ENCODE results near the gene WASF3.
"Not testable (repeated sequence)": the region's sequence is repeated elsewhere in the genome, so short reads cannot be mapped to it uniquely, and the experiment has no call there.

WASF3 gene

GRCh38 chr13:26626271-26626670, 68.8 kb downstream of the WASF3 start:
- DNase-seq (ENCODE audit: low spot score) = no peak
- Histone ChIP-seq H2BK120ac (ENCODE audit: low read depth, low read length) (no peak overlapping the region), H2BK5ac (ENCODE audit: low read length) (no peak overlapping the region), H2BK15ac (ENCODE audit: low read length) (no peak overlapping the region), H3K4me3 (ENCODE audit: low read length in 2 of 2) (no peak overlapping the region), H3K4me1 (ENCODE audit: control insufficient read depth in 2 of 2, insufficient read depth in 1 of 2, low read depth in 1 of 2, low read length in 2 of 2) (no peaks in the 10 kb centered on the region), H3K27ac (replicated peaks; ENCODE audit: low read length) (no peak overlapping the region), H3K4me2 (ENCODE audit: insufficient read depth, low read length, poor library complexity, severe bottlenecking) (no peak overlapping the region), H2AK5ac (ENCODE audit: low read depth, low read length) (no peak overlapping the region), H3K4ac (ENCODE audit: low read length) (no peak overlapping the region), H2BK12ac (ENCODE audit: low read length) (no peak overlapping the region), H4K91ac (ENCODE audit: low read depth, low read length, poor library complexity) (no peak overlapping the region), H3K9ac (ENCODE audit: low read depth, low read length, poor library complexity) (no peak overlapping the region), H3K14ac (ENCODE audit: low read length) (no peak overlapping the region), H3K18ac (ENCODE audit: low read length) (no peak overlapping the region), H4K8ac (ENCODE audit: low read depth, low read length) (no peak overlapping the region), H3K23ac (ENCODE audit: low read depth, low read length, poor library complexity) (no peak overlapping the region), H3K79me1 (ENCODE audit: low read depth, low read length) (peaks cover 10% of the 10 kb centered on the region), H3K9me3 (replicated peaks in 1 of 2; ENCODE audit: control insufficient read depth in 2 of 2, insufficient read depth in 1 of 2, low read depth in 1 of 2, low read length in 2 of 2) (peaks cover 24 to 28% of the 10 kb centered on the region in 2 donors), H3K36me3 (replicated peaks in 1 of 2; ENCODE audit: control insufficient read depth in 2 of 2, insufficient read depth in 2 of 2, low read length in 2 of 2) (peaks cover 22 to 38% of the 10 kb centered on the region in 2 donors), H3K27me3 (ENCODE audit: control insufficient read depth in 3 of 3, insufficient read depth in 3 of 3, low read depth in 1 of 3, low read length in 3 of 3) (no peaks in the 10 kb centered on the region), H2AFZ (ENCODE audit: low read length) (no peak overlapping the region)
- WGBS, 2 donors (ENCODE audit: extremely low coverage in 2 of 2, insufficient read length in 2 of 2, insufficient replicate concordance in 1 of 2) = no CpG with 5 or more reads among the region's 2 CpGs

GRCh38 chr13:26628706-26629105, 71.2 kb downstream of the WASF3 start:
- Histone ChIP-seq H3K9ac (ENCODE audit: low read depth, low read length, poor library complexity) (peak overlapping the region; percentile 72), H4K8ac (ENCODE audit: low read depth, low read length) (no peak overlapping the region), H2BK12ac (ENCODE audit: low read length) (peak overlapping the region; percentile 10), H4K91ac (ENCODE audit: low read depth, low read length, poor library complexity) (no peak overlapping the region), H3K4me3 (ENCODE audit: low read length in 2 of 2) (no peak overlapping the region), H3K4ac (ENCODE audit: low read length) (no peak overlapping the region), H2BK5ac (ENCODE audit: low read length) (no peak overlapping the region), H2BK120ac (ENCODE audit: low read depth, low read length) (no peak overlapping the region), H2BK15ac (ENCODE audit: low read length) (no peak overlapping the region), H3K23ac (ENCODE audit: low read depth, low read length, poor library complexity) (no peak overlapping the region), H3K79me1 (ENCODE audit: low read depth, low read length) (peaks cover 7% of the 10 kb centered on the region), H2AFZ (ENCODE audit: low read length) (no peak overlapping the region), H3K27me3 (ENCODE audit: control insufficient read depth in 3 of 3, insufficient read depth in 3 of 3, low read depth in 1 of 3, low read length in 3 of 3) (no peaks in the 10 kb centered on the region), H3K14ac (ENCODE audit: low read length) (no peak overlapping the region), H3K27ac (replicated peaks; ENCODE audit: low read length) (no peak overlapping the region), H2AK5ac (ENCODE audit: low read depth, low read length) (no peak overlapping the region), H3K4me2 (ENCODE audit: insufficient read depth, low read length, poor library complexity, severe bottlenecking) (no peak overlapping the region), H3K4me1 (ENCODE audit: control insufficient read depth in 2 of 2, insufficient read depth in 1 of 2, low read depth in 1 of 2, low read length in 2 of 2) (no peaks in the 10 kb centered on the region), H3K18ac (ENCODE audit: low read length) (no peak overlapping the region), H3K9me3 (replicated peaks in 1 of 2; ENCODE audit: control insufficient read depth in 2 of 2, insufficient read depth in 1 of 2, low read depth in 1 of 2, low read length in 2 of 2) (peaks cover 19 to 20% of the 10 kb centered on the region in 2 donors), H3K36me3 (replicated peaks in 1 of 2; ENCODE audit: control insufficient read depth in 2 of 2, insufficient read depth in 2 of 2, low read length in 2 of 2) (peaks cover 6 to 25% of the 10 kb centered on the region in 2 donors)
- no peak for DNase-seq (ENCODE audit: low spot score)
- no CpG with 5 or more reads among the region's 8 CpGs for WGBS, 2 donors (ENCODE audit: extremely low coverage in 2 of 2, insufficient read length in 2 of 2, insufficient replicate concordance in 1 of 2)

DNA sequence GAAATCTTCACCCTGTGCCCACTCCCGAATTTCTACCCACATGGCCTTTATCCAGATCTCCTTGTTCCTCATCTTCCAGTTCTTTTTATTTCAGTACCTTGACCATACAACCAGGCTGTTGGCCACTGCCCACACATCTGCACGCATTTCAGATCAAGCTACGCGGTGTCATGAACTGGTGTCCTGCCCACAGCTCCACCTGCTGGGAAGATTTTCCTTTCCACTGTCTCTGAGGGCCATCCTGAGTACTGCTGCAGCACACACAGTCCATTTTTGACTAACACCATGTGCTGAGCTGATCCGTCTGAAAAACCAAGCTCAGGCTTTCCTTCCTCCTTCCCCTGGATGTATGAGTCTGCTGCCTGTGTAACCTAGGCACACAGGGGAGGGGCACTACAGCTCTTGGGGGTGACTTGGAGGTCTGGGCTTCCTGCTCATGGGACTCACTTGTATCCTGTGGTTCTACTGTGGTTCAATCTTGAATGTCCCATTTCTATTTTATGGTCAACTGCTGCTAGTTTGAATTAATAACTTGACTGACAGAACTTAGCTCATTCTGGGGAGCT, 71.9 kb downstream of the WASF3 start:
- no peak for DNase-seq (ENCODE audit: low spot score)
- Histone ChIP-seq H3K18ac (ENCODE audit: low read length) (no peak overlapping the region), H2BK12ac (ENCODE audit: low read length) (no peak overlapping the region), H3K27ac (replicated peaks; ENCODE audit: low read length) (no peak overlapping the region), H2AK5ac (ENCODE audit: low read depth, low read length) (no peak overlapping the region), H3K36me3 (replicated peaks in 1 of 2; ENCODE audit: control insufficient read depth in 2 of 2, insufficient read depth in 2 of 2, low read length in 2 of 2) (peaks cover 5 to 23% of the 10 kb centered on the region in 2 donors), H3K4ac (ENCODE audit: low read length) (no peak overlapping the region), H2BK15ac (ENCODE audit: low read length) (no peak overlapping the region), H3K79me1 (ENCODE audit: low read depth, low read length) (peaks cover 7% of the 10 kb centered on the region), H3K4me3 (ENCODE audit: low read length in 2 of 2) (no peak overlapping the region), H4K91ac (ENCODE audit: low read depth, low read length, poor library complexity) (no peak overlapping the region), H3K23ac (ENCODE audit: low read depth, low read length, poor library complexity) (no peak overlapping the region), H3K4me1 (ENCODE audit: control insufficient read depth in 2 of 2, insufficient read depth in 1 of 2, low read depth in 1 of 2, low read length in 2 of 2) (no peaks in the 10 kb centered on the region), H2BK120ac (ENCODE audit: low read depth, low read length) (no peak overlapping the region), H2BK5ac (ENCODE audit: low read length) (no peak overlapping the region), H4K8ac (ENCODE audit: low read depth, low read length) (no peak overlapping the region), H3K14ac (ENCODE audit: low read length) (no peak overlapping the region), H2AFZ (ENCODE audit: low read length) (no peak overlapping the region), H3K9ac (ENCODE audit: low read depth, low read length, poor library complexity) (no peak overlapping the region), H3K4me2 (ENCODE audit: insufficient read depth, low read length, poor library complexity, severe bottlenecking) (no peak overlapping the region), H3K9me3 (replicated peaks in 1 of 2; ENCODE audit: control insufficient read depth in 2 of 2, insufficient read depth in 1 of 2, low read depth in 1 of 2, low read length in 2 of 2) (peaks cover 13 to 19% of the 10 kb centered on the region in 2 donors), H3K27me3 (ENCODE audit: control insufficient read depth in 3 of 3, insufficient read depth in 3 of 3, low read depth in 1 of 3, low read length in 3 of 3) (no peaks in the 10 kb centered on the region)
- WGBS, 2 donors (ENCODE audit: extremely low coverage in 2 of 2, insufficient read length in 2 of 2, insufficient replicate concordance in 1 of 2) = no CpG with 5 or more reads among the region's 5 CpGs

- not testable (repeated sequence) for H3K23ac ChIP-seq (ENCODE audit: low read depth, low read length, poor library complexity); H3K4me2 ChIP-seq (ENCODE audit: insufficient read depth, low read length, poor library complexity, severe bottlenecking); H3K36me3 ChIP-seq (replicated peaks in 1 of 2; ENCODE audit: control insufficient read depth in 2 of 2, insufficient read depth in 2 of 2, low read length in 2 of 2); H3K18ac ChIP-seq (ENCODE audit: low read length); H2BK15ac ChIP-seq (ENCODE audit: low read length); H3K9ac ChIP-seq (ENCODE audit: low read depth, low read length, poor library complexity); H2AFZ ChIP-seq (ENCODE audit: low read length); H3K14ac ChIP-seq (ENCODE audit: low read length); H3K4ac ChIP-seq (ENCODE audit: low read length); H3K4me3 ChIP-seq (ENCODE audit: low read length in 2 of 2); H2BK120ac ChIP-seq (ENCODE audit: low read depth, low read length); H4K91ac ChIP-seq (ENCODE audit: low read depth, low read length, poor library complexity); H3K27me3 ChIP-seq (ENCODE audit: control insufficient read depth in 3 of 3, insufficient read depth in 3 of 3, low read depth in 1 of 3, low read length in 3 of 3); H3K27ac ChIP-seq (replicated peaks; ENCODE audit: low read length); H2BK5ac ChIP-seq (ENCODE audit: low read length); H2AK5ac ChIP-seq (ENCODE audit: low read depth, low read length); H3K4me1 ChIP-seq (ENCODE audit: control insufficient read depth in 2 of 2, insufficient read depth in 1 of 2, low read depth in 1 of 2, low read length in 2 of 2); DNase-seq (ENCODE audit: low spot score); H3K9me3 ChIP-seq (replicated peaks in 1 of 2; ENCODE audit: control insufficient read depth in 2 of 2, insufficient read depth in 1 of 2, low read depth in 1 of 2, low read length in 2 of 2); H2BK12ac ChIP-seq (ENCODE audit: low read length); H4K8ac ChIP-seq (ENCODE audit: low read depth, low read length)
- peaks cover 13% of the 10 kb centered on the region for H3K79me1 ChIP-seq (ENCODE audit: low read depth, low read length)
- WGBS, 2 donors (ENCODE audit: extremely low coverage in 2 of 2, insufficient read length in 2 of 2, insufficient replicate concordance in 1 of 2) = no CpG with 5 or more reads among the region's 6 CpGs
Observed at GRCh38 chr13:26635634-26636033, 78.2 kb downstream of the WASF3 start.

Measured in neuronal stem cell (in vitro differentiated cells).